PC-9 (cell line): Measurements from ENCODE around the gene GABRG3. TPM values are rescaled to one million over a fixed set of nuclear protein-coding genes. Genes with fewer than 3 reads are reported as not detected.

Source experiments
- BruUV-seq: library from RNA; stranded (reverse); fragments of 400-500 nt; replicated peaks from 2 replicates; lab custom pipeline; 2021; lab: Mats Ljungman, UMichigan
- CTCF ChIA-PET: fragments of 300-600 bp; sonication (Branson Sonifier 250); formaldehyde crosslinking; loops from one replicate; lab custom pipeline; 2022; ENCODE audit warnings: antibody characterized with exemption; lab: Charles Lee
- POLR2A ChIA-PET: fragments of 300-600 bp; sonication (Branson Sonifier 250); formaldehyde crosslinking; loops from one replicate; lab custom pipeline; 2022; ENCODE audit warnings: antibody characterized with exemption; ENCODE audit not compliant: unreplicated experiment; lab: Charles Lee
- DNase-seq, 2 experiments: peaks; one replicate each; pipeline versions ENCODE4 v3.0.0 to v3.0.0-alpha.2; 2015 to 2022; ENCODE audit warnings: mixed read lengths in 1 of 2
- H2AFZ ChIP-seq: fragments of 200-600 bp; sonication (generic); 2 replicates; pipeline ENCODE4 v1.8.1; 2017; ENCODE audit warnings: antibody characterized with exemption
- H3F3A ChIP-seq: fragments of 200-600 bp; sonication (generic); 2 replicates; pipeline ENCODE4 v1.8.1; 2017; ENCODE audit warnings: antibody characterized with exemption, mild to moderate bottlenecking, low read depth; ENCODE audit not compliant: insufficient read depth
- H3K27ac ChIP-seq: fragments of 200-600 bp; sonication (generic); 2 replicates; pipeline ENCODE4 v1.6.1; 2016; ENCODE audit warnings: mixed run types
- H3K27me3 ChIP-seq: fragments of 200-600 bp; sonication (generic); 2 replicates; pipeline ENCODE4 v1.6.1; 2016; ENCODE audit warnings: low read depth, mixed run types; ENCODE audit not compliant: insufficient read depth
- H3K36me3 ChIP-seq: fragments of 200-600 bp; sonication (generic); 2 replicates; pipeline ENCODE4 v1.6.1; 2016; ENCODE audit warnings: low read depth, mixed run types
- H3K4me1 ChIP-seq: fragments of 200-600 bp; sonication (generic); replicated peaks from 2 replicates; pipeline ENCODE4 v1.6.1; 2016; ENCODE audit warnings: mixed run types; ENCODE audit not compliant: insufficient read depth
- H3K4me2 ChIP-seq: fragments of 200-600 bp; sonication (generic); 2 replicates; pipeline ENCODE4 v1.6.1; 2017; ENCODE audit warnings: mixed run types
- H3K4me3 ChIP-seq: fragments of 200-600 bp; sonication (generic); 2 replicates; pipeline ENCODE4 v1.6.1; 2016; ENCODE audit warnings: mixed run types
- H3K79me2 ChIP-seq: fragments of 200-600 bp; sonication (generic); 2 replicates; pipeline ENCODE4 v1.6.1; 2017; ENCODE audit warnings: low read depth, mixed run types
- H3K9me2 ChIP-seq: fragments of 200-600 bp; sonication (generic); 2 replicates; pipeline ENCODE4 v1.8.1; 2017; ENCODE audit warnings: mild to moderate bottlenecking; ENCODE audit not compliant: insufficient read depth
- H3K9me3 ChIP-seq: fragments of 200-600 bp; sonication (generic); 2 replicates; pipeline ENCODE4 v1.8.1; 2016; ENCODE audit warnings: low read depth; ENCODE audit not compliant: insufficient read depth
- H4K20me1 ChIP-seq: fragments of 200-600 bp; sonication (generic); 2 replicates; pipeline ENCODE4 v1.8.1; 2017; ENCODE audit not compliant: insufficient read depth
- CTCF ChIP-seq: fragments of 200-600 bp; sonication (generic); conservative IDR thresholded peaks from 2 replicates; pipeline ENCODE4 v1.6.1; 2017; ENCODE audit warnings: mixed run types, antibody characterized with exemption, mild to moderate bottlenecking, moderate library complexity
- EZH2 ChIP-seq: fragments of 200-600 bp; sonication (generic); IDR thresholded peaks from 2 replicates; pipeline ENCODE4 v1.8.0; 2017; ENCODE audit warnings: antibody characterized with exemption, low read depth
- intact Hi-C: fragments of 100-400 bp; cut with micrococcal nuclease; formaldehyde crosslinking; loops from one replicate; pipeline ENCODE4 v1.10.0; 2022; ENCODE audit not compliant: unreplicated experiment
- total RNA-seq: library from RNA; stranded (reverse); gene quantifications from 2 replicates; pipeline ENCODE4 v1.2.3, GENCODE V29; 2021

GABRG3 gene
- total RNA-seq, 1 experiment from 2014 or later = not detected

DNA sequence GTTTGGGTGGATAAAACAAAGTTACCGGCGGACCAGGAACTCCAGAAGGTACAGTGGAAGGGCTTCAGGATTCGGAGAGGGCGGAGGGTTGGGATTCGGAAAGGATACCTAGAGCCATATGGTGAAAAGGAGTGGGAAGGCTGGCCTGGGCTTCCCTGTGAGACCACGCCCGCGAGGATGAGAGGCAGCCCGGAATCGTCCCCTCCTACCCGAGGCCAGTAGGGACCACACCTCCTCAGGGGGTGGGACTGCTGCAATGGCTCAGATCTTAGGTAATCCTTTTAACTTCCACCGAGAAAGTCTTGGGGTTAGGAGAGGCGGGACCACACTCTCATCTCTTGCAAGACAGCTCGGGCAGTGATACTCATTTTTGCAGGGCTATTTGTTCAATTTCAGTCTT is 616.8 kb downstream of the GABRG3 start:
- ChIA-PET CTCF (no interaction called here), POLR2A (no interaction called here)
- peaks cover 21% of the 10 kb centered on the region for H3K27me3 ChIP-seq
- H3K9me2 ChIP-seq = no peaks in the 10 kb centered on the region
- no peak overlapping the region for H3K27ac ChIP-seq
- H3F3A ChIP-seq = no peaks in the 10 kb centered on the region
- H3K4me1 ChIP-seq = no peaks in the 10 kb centered on the region
- TF ChIP-seq CTCF (no peak), EZH2 (no peak)
- H3K4me3 ChIP-seq = no peak overlapping the region
- H4K20me1 ChIP-seq = no peaks in the 10 kb centered on the region
- no peak overlapping the region for H3K4me2 ChIP-seq
- H3K9me3 ChIP-seq = no peaks in the 10 kb centered on the region
- BruUV-seq = no TSS peak
- no peaks in the 10 kb centered on the region for H3K79me2 ChIP-seq
- intact Hi-C loops = no loop called here
- no peak overlapping the region for H2AFZ ChIP-seq
- no peak for DNase-seq
- no peaks in the 10 kb centered on the region for H3K36me3 ChIP-seq

- Histone ChIP-seq H3K36me3 (no peaks in the 10 kb centered on the region), H3K4me1 (no peaks in the 10 kb centered on the region), H3F3A (no peaks in the 10 kb centered on the region), H3K27me3 (peaks cover 21% of the 10 kb centered on the region), H3K79me2 (no peaks in the 10 kb centered on the region), H3K9me3 (no peaks in the 10 kb centered on the region), H3K9me2 (no peaks in the 10 kb centered on the region), H3K4me3 (no peak overlapping the region), H4K20me1 (no peaks in the 10 kb centered on the region), H2AFZ (no peak overlapping the region), H3K4me2 (peak overlapping the region; percentile 10; the same call in 1 of the 2 replicates), H3K27ac (no peak overlapping the region)
- TF ChIP-seq CTCF (no peak), EZH2 (no peak)
- no peak for DNase-seq
- ChIA-PET CTCF (no interaction called here), POLR2A (no interaction called here)
- BruUV-seq = no TSS peak
- intact Hi-C loops = no loop called here
Observed at GRCh38 chr15:27589260-27589659, 618.3 kb downstream of the GABRG3 start.

DNA sequence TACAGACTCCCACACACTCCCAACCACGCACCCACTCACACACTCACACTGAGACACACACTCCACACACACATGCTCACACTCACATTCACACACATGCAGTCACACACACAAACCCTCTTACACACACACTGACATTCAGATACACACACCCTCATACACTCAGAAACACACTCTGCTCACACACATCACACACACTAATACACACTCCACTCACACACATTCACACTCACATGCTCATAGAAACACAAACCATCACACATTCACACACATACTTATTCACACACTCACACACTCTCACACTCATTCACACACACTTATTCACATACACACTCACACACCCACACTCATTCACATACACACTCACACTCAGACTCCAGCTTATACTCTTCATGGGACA is 618.8 kb downstream of the GABRG3 start:
- no peak overlapping the region for H3K27ac ChIP-seq
- H3F3A ChIP-seq = no peaks in the 10 kb centered on the region
- POLR2A ChIA-PET = no interaction called here
- no peak overlapping the region for H3K4me3 ChIP-seq
- BruUV-seq = no TSS peak
- no peak for TF ChIP-seq EZH2
- no peak for TF ChIP-seq CTCF
- peaks cover 26% of the 10 kb centered on the region for H3K27me3 ChIP-seq
- intact Hi-C loops = no loop called here
- H3K4me2 ChIP-seq = no peak overlapping the region
- H3K36me3 ChIP-seq = no peaks in the 10 kb centered on the region
- no peaks in the 10 kb centered on the region for H3K9me3 ChIP-seq
- H3K9me2 ChIP-seq = no peaks in the 10 kb centered on the region
- no peak overlapping the region for H2AFZ ChIP-seq
- no peaks in the 10 kb centered on the region for H3K79me2 ChIP-seq
- H4K20me1 ChIP-seq = no peaks in the 10 kb centered on the region
- DNase-seq = no peak
- CTCF ChIA-PET = no interaction called here
- no peaks in the 10 kb centered on the region for H3K4me1 ChIP-seq

Other genes with a start within 250 kb of the GABRG3 start
- gene GABRB3, start 198.1 kb upstream of the GABRG3 start, total RNA-seq = 4.9 and 6.3 TPM in 2 replicates
- gene GABRA5, start 104.1 kb upstream of the GABRG3 start, total RNA-seq = not detected in 2 replicates